A549 (cell line): ENCODE data around the gene TSPAN18. TPM values are rescaled to one million over a fixed set of nuclear protein-coding genes. Genes with fewer than 3 reads are reported as not detected.
A peak's percentile ranks its signal among the peaks of the same experiment; 100 is the strongest.

Experiments
- ATAC-seq, 2 experiments: fragments of 200-7000 bp in 1 of 2; fragments of >200 bp in 1 of 2; cut with Nextera tagmentation in 1 of 2; cut with Tn5 transposase in 1 of 2; 3 replicates each; pipeline versions ENCODE4 v1.8.0 to v1.9.1; 2018 to 2020; ENCODE audit warnings: mild to moderate bottlenecking in 1 of 2, moderate library complexity in 1 of 2
- CTCF ChIA-PET: fragments of 300-600 bp; sonication (Branson Sonifier 250); formaldehyde crosslinking; extraction: SDS; loops from one replicate; lab custom pipeline; 2021; ENCODE audit warnings: antibody characterized with exemption, inconsistent platforms; lab: Yijun Ruan, JAX
- POLR2A ChIA-PET: fragments of 350-600 bp; formaldehyde crosslinking; extraction: SDS; loops from one replicate; lab custom pipeline; 2021; ENCODE audit warnings: antibody characterized with exemption, inconsistent platforms; lab: Yijun Ruan, JAX
- DNase-seq, 2 experiments: peaks; one replicate each; pipeline versions ENCODE4 v3.0.0 to v3.0.0-alpha.2; 2011 to 2016; ENCODE audit warnings: low read depth in 1 of 2, low spot score in 1 of 2
- FAIRE-seq: peaks from 2 replicates; lab custom pipeline; 2011; peaks lifted over from hg19 to GRCh38; lab: Jason Lieb, UNC
- H3K27ac ChIP-seq, 2 experiments: fragments of >200 bp; sonication (Bioruptor Twin); formaldehyde crosslinking; 3 replicates each; pipeline ENCODE4 v1.5.1; 2016 to 2017
- H3K4me1 ChIP-seq: fragments of >200 bp; sonication (Bioruptor Twin); formaldehyde crosslinking; 3 replicates; pipeline ENCODE4 v1.6.1; 2016
- H3K4me2 ChIP-seq: fragments of >200 bp; sonication (Bioruptor Twin); formaldehyde crosslinking; 3 replicates; pipeline ENCODE4 v1.6.1; 2016
- H3K4me3 ChIP-seq: fragments of >200 bp; sonication (Bioruptor Twin); formaldehyde crosslinking; 3 replicates; pipeline ENCODE4 v1.5.1; 2016
- H3K9me3 ChIP-seq: fragments of >200 bp; sonication (Bioruptor Twin); formaldehyde crosslinking; 3 replicates; pipeline ENCODE4 v1.6.1; 2016
- CEBPB ChIP-seq, 2 experiments: fragments of >200 bp in 1 of 2; sonication (Bioruptor Twin) in 1 of 2; formaldehyde crosslinking in 1 of 2; IDR thresholded peaks; 2 replicates each; pipeline ENCODE4 v1.6.1; 2012 to 2016
- CHD2 ChIP-seq: fragments of 150-350 bp; IDR thresholded peaks from 2 replicates; pipeline ENCODE4 v1.6.1; 2014; ENCODE audit warnings: low read length; ENCODE audit not compliant: partially characterized antibody
- CHD4 ChIP-seq: fragments of 200-600 bp; sonication (generic); IDR thresholded peaks from 2 replicates; pipeline ENCODE4 v1.6.1; 2016; ENCODE audit warnings: antibody characterized with exemption, mild to moderate bottlenecking, borderline replicate concordance
- ESRRA ChIP-seq: fragments of 150-350 bp; IDR thresholded peaks from 2 replicates; pipeline ENCODE4 v1.6.1; 2014; ENCODE audit warnings: mild to moderate bottlenecking, low read length, borderline replicate concordance
- HDAC2 ChIP-seq: fragments of 200-600 bp; sonication (generic); IDR thresholded peaks from 2 replicates; pipeline ENCODE4 v1.6.1; 2016
- HOXB13 ChIP-seq: fragments of 250-450 bp; sonication (Bioruptor Pico); IDR thresholded peaks from 2 replicates; pipeline ENCODE4 v1.5.0; 2020; ENCODE audit warnings: low read depth, mild to moderate bottlenecking, moderate library complexity
- MAFK ChIP-seq: fragments of 450-650 bp; IDR thresholded peaks from 2 replicates; pipeline ENCODE4 v1.6.1; 2014; ENCODE audit not compliant: partially characterized antibody
- NPAS2 ChIP-seq: fragments of 250-450 bp; sonication (Bioruptor Pico); IDR thresholded peaks from 2 replicates; pipeline ENCODE4 v1.8.0; 2022; ENCODE audit warnings: mild to moderate bottlenecking, moderate library complexity, borderline replicate concordance
- POLR2AphosphoS2 ChIP-seq: conservative IDR thresholded peaks from 2 replicates; pipeline ENCODE4 v1.6.1; 2012; ENCODE audit warnings: low read length, improper control_type of control experiment, inconsistent platforms
- RFX5 ChIP-seq: fragments of 450-650 bp; IDR thresholded peaks from 2 replicates; pipeline ENCODE4 v1.7.1; 2014; ENCODE audit warnings: antibody characterized with exemption, mild to moderate bottlenecking, moderate library complexity
- SMC3 ChIP-seq: fragments of >200 bp; sonication (Bioruptor Twin); formaldehyde crosslinking; IDR thresholded peaks from 3 replicates; pipeline ENCODE4 v1.6.1; 2018; ENCODE audit warnings: inconsistent platforms
- SREBF2 ChIP-seq: fragments of 450-650 bp; IDR thresholded peaks from 2 replicates; pipeline ENCODE4 v1.6.1; 2014; ENCODE audit warnings: mild to moderate bottlenecking, moderate library complexity
- ZSCAN20 ChIP-seq: fragments of 250-450 bp; sonication (Bioruptor Pico); IDR thresholded peaks from 2 replicates; pipeline ENCODE4 v1.8.0; 2022; ENCODE audit warnings: mild to moderate bottlenecking, moderate library complexity
- WGBS: methylation state at CpG from one replicate; pipeline ENCODE4 v1.1.6; 2017; ENCODE audit errors: missing lambda C conversion rate; 5-methylcytosine and 5-hydroxymethylcytosine counted together
- polyA plus RNA-seq, 4 experiments: library from polyadenylated mRNA; depleted of rRNA in 3 of 4; stranded (reverse); fragments of >200 nt; fragmentation: RNase III in 1 of 4; extraction: RNeasy Plus Mini Kit Qiagen cat#74134 plus additional on column Dnase treatment in 1 of 4; gene quantifications; 2 replicates in 3 of 4; 3 replicates in 1 of 4; pipeline ENCODE4 v1.2.3, GENCODE V29; 2011 to 2017
- TF ChIP-seq, protein P1 (sequence below): IDR thresholded peaks from 2 replicates; pipeline ENCODE4 v1.6.1; 2012; ENCODE audit warnings: low read depth, borderline replicate concordance
- TF ChIP-seq, protein P2 (sequence below): IDR thresholded peaks from 2 replicates; pipeline ENCODE4 v1.6.1; 2012
- TF ChIP-seq, protein P3 (sequence below): fragments of >200 bp; sonication (Bioruptor Twin); formaldehyde crosslinking; IDR thresholded peaks from 3 replicates; pipeline ENCODE4 v1.5.1; 2016
- TF ChIP-seq, protein P4 (sequence below): fragments of 150-350 bp; IDR thresholded peaks from 2 replicates; pipeline ENCODE4 v1.6.1; 2014; ENCODE audit warnings: low read depth, mild to moderate bottlenecking, low read length

Gene TSPAN18
- polyA plus RNA-seq, 2 of the 4 experiments (the other 2 are of a cell fraction): 0.81 to 4.5 TPM

DNA sequence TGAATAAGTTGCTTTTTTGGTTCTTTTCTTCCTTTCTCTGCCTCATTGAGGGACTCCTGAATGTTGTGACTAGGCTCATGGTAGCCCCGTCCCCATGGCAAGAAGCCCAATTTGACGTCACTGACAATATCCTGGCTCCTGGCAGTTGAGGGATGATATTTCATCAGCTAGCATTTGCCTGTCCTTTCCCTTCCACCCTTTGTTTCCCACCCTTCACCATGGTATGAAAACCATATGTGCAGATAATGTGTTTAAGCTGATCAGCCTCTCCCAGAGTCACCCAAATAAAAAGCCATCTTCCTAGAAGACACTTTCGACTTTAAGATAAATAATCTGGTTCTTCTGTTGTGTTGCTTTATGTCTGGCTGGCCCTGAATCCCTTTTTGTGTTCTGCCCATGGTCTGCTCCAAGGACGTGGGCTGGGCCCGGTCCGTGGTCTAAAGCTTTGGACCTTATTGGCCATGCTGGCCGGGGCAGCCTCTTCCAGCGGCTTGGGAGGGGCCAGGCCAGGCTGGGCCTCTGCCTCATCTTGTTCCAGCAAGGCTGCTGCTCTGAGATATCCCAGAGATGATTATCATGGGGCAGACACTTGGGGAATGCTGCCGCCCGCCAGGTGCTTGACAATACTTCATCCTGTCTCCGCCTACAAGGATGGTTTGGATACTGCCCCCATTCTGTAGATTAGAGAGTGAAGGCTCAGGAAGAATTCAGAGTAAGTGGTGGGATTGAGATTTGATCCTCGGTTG lies 5.1 kb downstream of the TSPAN18 start:
- peaks cover 7% of the 10 kb centered on the region; the same call in 1 of the 3 replicates for H3K4me1 ChIP-seq
- ChIA-PET POLR2A (no interaction called here), CTCF (interaction anchor here (0.7 to 4.1 kb wide), 6 partner anchors 10 to 205 kb away, joined by 3 to 20 read pairs (median 4); no protein-coding TSS in a partner anchor)
- no peak for ATAC-seq
- no peaks in the 10 kb centered on the region for H3K9me3 ChIP-seq
- TF ChIP-seq MAFK (no peak), CEBPB (IDR thresholded peaks at IDR 0.05) (no peak), RFX5 (no peak)
- no peak for FAIRE-seq
- DNase-seq: no peak
- WGBS: 65% methylated on average over 10 of the region's 12 CpGs
- no peak overlapping the region for H3K4me2 ChIP-seq
- 0 out of 6 replicates have a peak overlapping the region, but pooled peaks of 1 of the 2 experiments have one; percentile 18 for H3K27ac ChIP-seq
- no peak overlapping the region for H3K4me3 ChIP-seq

DNA sequence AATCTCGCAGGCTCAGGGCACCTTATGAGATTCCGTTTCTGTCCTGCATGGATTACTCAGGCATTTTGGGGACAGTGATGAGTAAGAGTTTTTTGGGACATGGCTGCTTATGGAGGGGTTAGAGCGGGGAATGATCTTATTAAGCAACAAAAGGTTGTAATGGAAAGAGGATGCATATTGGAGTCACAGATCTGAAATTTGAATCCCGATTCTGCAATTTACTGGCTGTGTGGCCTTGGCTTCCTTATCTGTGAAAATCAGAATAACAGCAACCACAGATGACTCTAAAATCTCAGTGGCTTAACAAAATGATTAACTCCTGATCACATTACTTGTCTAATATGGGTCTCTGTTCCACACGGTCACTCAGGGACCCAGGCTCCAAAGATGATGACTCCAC lies 5.8 kb downstream of the TSPAN18 start:
- ChIA-PET POLR2A (no interaction called here), CTCF (interaction anchor here (1.4 to 4.1 kb wide), 4 partner anchors 15 to 44 kb away, joined by 3 to 19 read pairs (median 8); no protein-coding TSS in a partner anchor)
- FAIRE-seq (no peak), DNase-seq (no peak), ATAC-seq (no peak)
- no peak overlapping the region for H3K4me2 ChIP-seq
- no peak overlapping the region for H3K4me3 ChIP-seq
- H3K9me3 ChIP-seq: no peaks in the 10 kb centered on the region
- WGBS: 76% methylated on average over 5 of the region's 5 CpGs
- no peak for TF ChIP-seq NPAS2
- TF ChIP-seq, protein P1, sequence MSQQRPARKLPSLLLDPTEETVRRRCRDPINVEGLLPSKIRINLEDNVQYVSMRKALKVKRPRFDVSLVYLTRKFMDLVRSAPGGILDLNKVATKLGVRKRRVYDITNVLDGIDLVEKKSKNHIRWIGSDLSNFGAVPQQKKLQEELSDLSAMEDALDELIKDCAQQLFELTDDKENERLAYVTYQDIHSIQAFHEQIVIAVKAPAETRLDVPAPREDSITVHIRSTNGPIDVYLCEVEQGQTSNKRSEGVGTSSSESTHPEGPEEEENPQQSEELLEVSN: no peak
- TF ChIP-seq POLR2AphosphoS2: no peak
- no peak for TF ChIP-seq SREBF2
- TF ChIP-seq, protein P2, sequence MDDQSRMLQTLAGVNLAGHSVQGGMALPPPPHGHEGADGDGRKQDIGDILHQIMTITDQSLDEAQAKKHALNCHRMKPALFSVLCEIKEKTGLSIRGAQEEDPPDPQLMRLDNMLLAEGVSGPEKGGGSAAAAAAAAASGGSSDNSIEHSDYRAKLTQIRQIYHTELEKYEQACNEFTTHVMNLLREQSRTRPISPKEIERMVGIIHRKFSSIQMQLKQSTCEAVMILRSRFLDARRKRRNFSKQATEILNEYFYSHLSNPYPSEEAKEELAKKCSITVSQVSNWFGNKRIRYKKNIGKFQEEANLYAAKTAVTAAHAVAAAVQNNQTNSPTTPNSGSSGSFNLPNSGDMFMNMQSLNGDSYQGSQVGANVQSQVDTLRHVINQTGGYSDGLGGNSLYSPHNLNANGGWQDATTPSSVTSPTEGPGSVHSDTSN: no peak
- TF ChIP-seq SMC3: no peak
- TF ChIP-seq HOXB13: no peak
- TF ChIP-seq, protein P3, sequence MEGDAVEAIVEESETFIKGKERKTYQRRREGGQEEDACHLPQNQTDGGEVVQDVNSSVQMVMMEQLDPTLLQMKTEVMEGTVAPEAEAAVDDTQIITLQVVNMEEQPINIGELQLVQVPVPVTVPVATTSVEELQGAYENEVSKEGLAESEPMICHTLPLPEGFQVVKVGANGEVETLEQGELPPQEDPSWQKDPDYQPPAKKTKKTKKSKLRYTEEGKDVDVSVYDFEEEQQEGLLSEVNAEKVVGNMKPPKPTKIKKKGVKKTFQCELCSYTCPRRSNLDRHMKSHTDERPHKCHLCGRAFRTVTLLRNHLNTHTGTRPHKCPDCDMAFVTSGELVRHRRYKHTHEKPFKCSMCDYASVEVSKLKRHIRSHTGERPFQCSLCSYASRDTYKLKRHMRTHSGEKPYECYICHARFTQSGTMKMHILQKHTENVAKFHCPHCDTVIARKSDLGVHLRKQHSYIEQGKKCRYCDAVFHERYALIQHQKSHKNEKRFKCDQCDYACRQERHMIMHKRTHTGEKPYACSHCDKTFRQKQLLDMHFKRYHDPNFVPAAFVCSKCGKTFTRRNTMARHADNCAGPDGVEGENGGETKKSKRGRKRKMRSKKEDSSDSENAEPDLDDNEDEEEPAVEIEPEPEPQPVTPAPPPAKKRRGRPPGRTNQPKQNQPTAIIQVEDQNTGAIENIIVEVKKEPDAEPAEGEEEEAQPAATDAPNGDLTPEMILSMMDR: no peak
- TF ChIP-seq ZSCAN20 (CRISPR knock-in tag): no peak
- no peak overlapping the region for H3K27ac ChIP-seq
- peaks cover 7% of the 10 kb centered on the region; the same call in 1 of the 3 replicates for H3K4me1 ChIP-seq

DNA sequence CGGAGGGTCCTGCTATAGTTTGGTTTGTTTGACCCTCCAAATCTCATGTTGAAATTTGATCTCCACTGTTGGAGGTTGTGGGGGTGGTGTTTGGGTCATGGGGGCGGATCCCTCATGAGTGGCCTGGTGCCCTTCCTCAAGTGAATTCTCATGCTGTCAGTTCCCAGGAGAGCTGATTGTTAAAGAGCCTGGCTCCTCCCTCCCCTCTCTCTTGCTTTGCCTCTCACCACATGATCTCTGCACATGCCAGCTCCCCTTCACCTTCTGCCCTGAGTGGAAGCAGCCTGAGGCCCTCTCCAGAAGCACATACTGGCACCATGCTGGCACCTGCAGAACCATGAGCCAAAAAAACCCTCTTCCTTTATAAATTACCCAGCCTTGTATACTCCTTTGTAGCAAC lies 7.1 kb downstream of the TSPAN18 start:
- H3K27ac ChIP-seq: no peak overlapping the region
- no peak overlapping the region for H3K4me3 ChIP-seq
- TF ChIP-seq CHD2 (no peak), MAFK (no peak), RFX5 (no peak), HDAC2 (no peak), CHD4 (no peak), ESRRA (no peak)
- TF ChIP-seq, protein P4, sequence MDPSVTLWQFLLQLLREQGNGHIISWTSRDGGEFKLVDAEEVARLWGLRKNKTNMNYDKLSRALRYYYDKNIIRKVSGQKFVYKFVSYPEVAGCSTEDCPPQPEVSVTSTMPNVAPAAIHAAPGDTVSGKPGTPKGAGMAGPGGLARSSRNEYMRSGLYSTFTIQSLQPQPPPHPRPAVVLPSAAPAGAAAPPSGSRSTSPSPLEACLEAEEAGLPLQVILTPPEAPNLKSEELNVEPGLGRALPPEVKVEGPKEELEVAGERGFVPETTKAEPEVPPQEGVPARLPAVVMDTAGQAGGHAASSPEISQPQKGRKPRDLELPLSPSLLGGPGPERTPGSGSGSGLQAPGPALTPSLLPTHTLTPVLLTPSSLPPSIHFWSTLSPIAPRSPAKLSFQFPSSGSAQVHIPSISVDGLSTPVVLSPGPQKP: no peak
- TF ChIP-seq, all 56 proteins: peak for 0
- H3K9me3 ChIP-seq: no peaks in the 10 kb centered on the region
- CTCF ChIA-PET: interaction anchor here (0.8 to 2.4 kb wide), 5 partner anchors 9 to 41 kb away, joined by 3 to 10 read pairs (median 3); no protein-coding TSS in a partner anchor
- POLR2A ChIA-PET: no interaction called here
- DNase-seq (no peak), ATAC-seq (no peak), FAIRE-seq (no peak)
- H3K4me1 ChIP-seq: 0 out of 3 replicates have a peak, but pooled peaks cover 3% of the 10 kb centered on the region
- WGBS: 80% methylated on average over 2 of the region's 2 CpGs
- H3K4me2 ChIP-seq: no peak overlapping the region
